ENCODE results near the gene NKX6-1. TPM values are rescaled to one million over a fixed set of nuclear protein-coding genes. Genes with fewer than 3 reads are reported as not detected.

Gene NKX6-1
- total and polyA plus RNA-seq, 2 donors from 2014 or later: 0.35 TPM; not detected in 1

GRCh38 chr4:84493092-84493850 lies 5.8 kb downstream of the NKX6-1 start:
- no peak overlapping the region for H3K27ac ChIP-seq (ENCODE audit: low read depth in 2 of 2, low read length in 2 of 2)
- peak; percentile 66 to 92 (median 76) for DNase-seq
- H3K9me3 ChIP-seq (ENCODE audit: control insufficient read depth in 2 of 3, insufficient read depth in 1 of 3, low read length in 3 of 3): no peaks in the 10 kb centered on the region
- TF ChIP-seq CTCF (IDR thresholded peaks at IDR 0.05; ENCODE audit: borderline replicate concordance, extremely low read depth, insufficient read depth): no peak
- H3K4me1 ChIP-seq (ENCODE audit: control insufficient read depth in 2 of 3, insufficient read depth in 2 of 3, low read depth in 1 of 3, low read length in 3 of 3): peaks cover 0 to 11% (median 0%) of the 10 kb centered on the region in 3 donors
- FAIRE-seq: no peak
- H3K36me3 ChIP-seq (ENCODE audit: control insufficient read depth in 2 of 3, insufficient read depth in 3 of 3, low read length in 3 of 3): no peaks in the 10 kb centered on the region
- intact Hi-C loops (cut with DNase I): no loop called here
- H3K27me3 ChIP-seq (ENCODE audit: control insufficient read depth, insufficient read depth, low read length): peaks cover 81% of the 10 kb centered on the region
- H3K4me3 ChIP-seq (ENCODE audit: low read length in 3 of 3): no peak overlapping the region
- no peak overlapping the region for H3K9ac ChIP-seq (ENCODE audit: low read length in 3 of 3)

GRCh38 chr4:84492737-84493091 lies 6.4 kb downstream of the NKX6-1 start:
- Histone ChIP-seq H3K27me3 (ENCODE audit: control insufficient read depth, insufficient read depth, low read length) (peaks cover 81% of the 10 kb centered on the region), H3K9ac (ENCODE audit: low read length in 3 of 3) (no peak overlapping the region), H3K36me3 (ENCODE audit: control insufficient read depth in 2 of 3, insufficient read depth in 3 of 3, low read length in 3 of 3) (no peaks in the 10 kb centered on the region), H3K4me3 (ENCODE audit: low read length in 3 of 3) (no peak overlapping the region), H3K27ac (ENCODE audit: low read depth in 2 of 2, low read length in 2 of 2) (no peak overlapping the region), H3K4me1 (ENCODE audit: control insufficient read depth in 2 of 3, insufficient read depth in 2 of 3, low read depth in 1 of 3, low read length in 3 of 3) (peaks cover 0 to 6% (median 0%) of the 10 kb centered on the region in 3 donors), H3K9me3 (ENCODE audit: control insufficient read depth in 2 of 3, insufficient read depth in 1 of 3, low read length in 3 of 3) (no peaks in the 10 kb centered on the region)
- intact Hi-C loops (cut with DNase I): no loop called here
- TF ChIP-seq CTCF (IDR thresholded peaks at IDR 0.05; ENCODE audit: borderline replicate concordance, extremely low read depth, insufficient read depth): no peak
- DNase-seq: peak in 1 of 5 donors; percentile 34
- no peak for FAIRE-seq

DNA sequence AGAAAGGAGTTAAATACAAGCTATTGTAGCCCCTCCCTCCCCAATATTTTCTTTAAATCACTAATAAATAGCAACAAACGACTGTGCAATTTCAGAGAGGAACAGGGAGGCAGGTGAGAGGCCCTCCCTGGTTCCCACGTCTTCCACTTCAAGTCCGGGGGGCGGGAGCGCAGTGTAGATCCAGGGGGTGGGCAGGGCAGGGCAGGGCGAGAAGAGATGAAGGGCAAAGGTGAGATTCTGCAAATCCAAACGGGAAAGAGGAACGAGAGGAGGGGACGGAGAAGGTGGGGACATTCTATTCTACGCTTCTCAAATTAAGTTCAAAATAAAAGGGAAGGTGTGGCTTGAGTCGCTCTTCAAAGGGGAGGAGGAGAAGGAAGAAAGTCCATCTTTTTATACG lies 6.8 kb downstream of the NKX6-1 start:
- no peak for TF ChIP-seq CTCF (IDR thresholded peaks at IDR 0.05; ENCODE audit: borderline replicate concordance, extremely low read depth, insufficient read depth)
- H3K4me1 ChIP-seq (ENCODE audit: control insufficient read depth in 2 of 3, insufficient read depth in 2 of 3, low read depth in 1 of 3, low read length in 3 of 3): peaks cover 0 to 4% (median 0%) of the 10 kb centered on the region in 3 donors
- H3K9me3 ChIP-seq (ENCODE audit: control insufficient read depth in 2 of 3, insufficient read depth in 1 of 3, low read length in 3 of 3): no peaks in the 10 kb centered on the region
- DNase-seq (no peak), FAIRE-seq (no peak)
- peaks cover 82% of the 10 kb centered on the region for H3K27me3 ChIP-seq (ENCODE audit: control insufficient read depth, insufficient read depth, low read length)
- no peak overlapping the region for H3K4me3 ChIP-seq (ENCODE audit: low read length in 3 of 3)
- H3K9ac ChIP-seq (ENCODE audit: low read length in 3 of 3): no peak overlapping the region
- no peak overlapping the region for H3K27ac ChIP-seq (ENCODE audit: low read depth in 2 of 2, low read length in 2 of 2)
- H3K36me3 ChIP-seq (ENCODE audit: control insufficient read depth in 2 of 3, insufficient read depth in 3 of 3, low read length in 3 of 3): no peaks in the 10 kb centered on the region
- intact Hi-C loops (cut with DNase I): no loop called here
